ENCODE measurements around the gene SLX1A.
"Not testable (repeated sequence)": the region's sequence is repeated elsewhere in the genome, so short reads cannot be mapped to it uniquely, and the experiment has no call there.

Gene SLX1A

DNA sequence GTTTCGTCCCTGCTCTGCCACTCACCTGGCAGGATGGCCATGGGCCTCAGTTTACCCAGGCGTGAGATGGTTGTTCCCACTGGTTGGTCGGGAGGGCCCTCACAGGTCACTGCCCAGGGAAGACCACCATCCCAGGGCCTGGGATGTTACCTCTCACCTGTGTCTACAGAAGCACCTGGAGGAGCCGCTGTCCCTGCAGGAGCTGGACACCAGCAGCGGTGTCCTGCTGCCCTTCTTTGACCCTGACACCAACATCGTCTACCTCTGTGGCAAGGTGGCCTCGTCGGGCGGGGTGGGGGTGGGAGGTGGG, 6.2 kb upstream of the SLX1A start:
- DNase-seq (ENCODE audit: low spot score): no peak
- POLR2A ChIA-PET (ENCODE audit: low non-redundant PET): no interaction called here
- TF ChIP-seq, protein P1, sequence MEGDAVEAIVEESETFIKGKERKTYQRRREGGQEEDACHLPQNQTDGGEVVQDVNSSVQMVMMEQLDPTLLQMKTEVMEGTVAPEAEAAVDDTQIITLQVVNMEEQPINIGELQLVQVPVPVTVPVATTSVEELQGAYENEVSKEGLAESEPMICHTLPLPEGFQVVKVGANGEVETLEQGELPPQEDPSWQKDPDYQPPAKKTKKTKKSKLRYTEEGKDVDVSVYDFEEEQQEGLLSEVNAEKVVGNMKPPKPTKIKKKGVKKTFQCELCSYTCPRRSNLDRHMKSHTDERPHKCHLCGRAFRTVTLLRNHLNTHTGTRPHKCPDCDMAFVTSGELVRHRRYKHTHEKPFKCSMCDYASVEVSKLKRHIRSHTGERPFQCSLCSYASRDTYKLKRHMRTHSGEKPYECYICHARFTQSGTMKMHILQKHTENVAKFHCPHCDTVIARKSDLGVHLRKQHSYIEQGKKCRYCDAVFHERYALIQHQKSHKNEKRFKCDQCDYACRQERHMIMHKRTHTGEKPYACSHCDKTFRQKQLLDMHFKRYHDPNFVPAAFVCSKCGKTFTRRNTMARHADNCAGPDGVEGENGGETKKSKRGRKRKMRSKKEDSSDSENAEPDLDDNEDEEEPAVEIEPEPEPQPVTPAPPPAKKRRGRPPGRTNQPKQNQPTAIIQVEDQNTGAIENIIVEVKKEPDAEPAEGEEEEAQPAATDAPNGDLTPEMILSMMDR (conservative IDR thresholded peaks at IDR 0.05; ENCODE audit: low read depth): peak; percentile 31; the same call in 1 of the 2 replicates
- no peak overlapping the region for H3K27ac ChIP-seq
- CTCF ChIA-PET: interaction anchor here (0.6 kb wide), 1 partner anchor 155 kb away, joined by 4 read pairs; no protein-coding TSS in a partner anchor

DNA sequence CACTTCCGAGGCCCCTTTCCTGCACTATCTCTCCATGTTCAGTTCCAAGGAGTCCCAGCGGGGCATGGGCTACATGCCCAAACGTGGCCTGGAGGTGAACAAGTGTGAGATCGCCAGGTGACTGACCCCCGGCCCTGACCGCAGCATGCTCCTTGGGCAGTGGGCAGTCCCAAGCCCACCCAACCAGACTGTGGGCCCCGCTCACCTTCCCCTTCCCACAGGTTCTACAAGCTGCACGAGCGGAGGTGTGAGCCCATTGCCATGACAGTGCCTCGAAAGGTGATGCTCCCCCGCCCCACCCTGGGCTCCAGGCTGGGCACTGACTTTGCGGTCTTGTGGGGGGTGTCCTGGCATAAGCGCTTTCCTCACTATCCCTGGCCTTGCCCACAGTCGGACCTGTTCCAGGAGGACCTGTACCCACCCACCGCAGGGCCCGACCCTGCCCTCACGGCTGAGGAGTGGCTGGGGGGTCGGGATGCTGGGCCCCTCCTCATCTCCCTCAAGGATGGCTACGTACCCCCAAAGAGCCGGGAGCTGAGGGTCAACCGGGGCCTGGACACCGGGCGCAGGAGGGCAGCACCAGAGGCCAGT, 5.6 kb upstream of the SLX1A start:
- ChIA-PET POLR2A (ENCODE audit: low non-redundant PET) (no interaction called here), CTCF (no interaction called here)
- TF ChIP-seq, protein P1 (conservative IDR thresholded peaks at IDR 0.05; ENCODE audit: low read depth): no peak
- DNase-seq (ENCODE audit: low spot score): no peak
- H3K27ac ChIP-seq: peak overlapping the region; percentile 31; the same call in 1 of the 2 replicates

DNA sequence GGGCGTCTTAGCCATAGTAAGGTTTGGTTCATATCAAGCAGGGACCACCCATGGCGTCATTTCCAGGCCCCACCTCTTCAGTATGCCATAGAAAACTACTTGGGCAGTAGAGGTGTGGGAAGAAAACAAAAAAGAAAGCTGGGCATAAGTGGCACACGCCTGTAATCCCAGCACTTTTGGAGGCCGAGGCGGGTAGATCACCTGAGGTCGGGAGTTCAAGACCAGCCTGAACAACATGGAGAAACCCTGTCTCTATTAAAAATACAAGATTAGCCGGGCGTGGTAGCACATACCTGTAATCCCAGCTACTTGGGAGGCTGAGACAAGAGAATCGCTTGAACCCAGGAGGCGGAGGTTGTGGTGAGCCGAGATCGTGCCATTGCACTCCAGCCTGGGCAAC, 2.5 kb upstream of the SLX1A start:
- H3K27ac ChIP-seq; POLR2A ChIA-PET (ENCODE audit: low non-redundant PET); DNase-seq (ENCODE audit: low spot score); CTCF ChIA-PET: not testable (repeated sequence)

DNA sequence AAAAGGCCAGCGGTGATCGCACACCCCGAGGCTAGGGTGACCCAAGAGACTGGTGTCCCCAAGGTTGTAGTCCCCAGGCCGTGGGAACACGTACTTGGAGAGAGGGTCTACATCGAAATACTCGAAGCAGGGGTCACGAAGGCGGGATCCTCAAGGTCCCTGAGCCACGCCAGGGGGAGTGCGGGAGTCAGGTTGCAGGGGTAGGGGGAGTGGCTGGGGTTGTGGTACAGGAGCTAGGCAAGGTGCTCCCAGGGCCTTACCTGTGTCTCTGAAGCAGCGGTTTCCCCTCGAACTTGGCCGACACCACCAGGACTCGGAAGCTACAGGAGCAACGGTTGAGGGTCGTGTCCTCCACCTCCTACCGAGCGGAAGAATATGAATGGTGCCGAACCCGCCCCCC, 577 bp upstream of the SLX1A start:
- CTCF ChIA-PET; DNase-seq (ENCODE audit: low spot score); H3K27ac ChIP-seq; POLR2A ChIA-PET (ENCODE audit: low non-redundant PET): not testable (repeated sequence)

DNA sequence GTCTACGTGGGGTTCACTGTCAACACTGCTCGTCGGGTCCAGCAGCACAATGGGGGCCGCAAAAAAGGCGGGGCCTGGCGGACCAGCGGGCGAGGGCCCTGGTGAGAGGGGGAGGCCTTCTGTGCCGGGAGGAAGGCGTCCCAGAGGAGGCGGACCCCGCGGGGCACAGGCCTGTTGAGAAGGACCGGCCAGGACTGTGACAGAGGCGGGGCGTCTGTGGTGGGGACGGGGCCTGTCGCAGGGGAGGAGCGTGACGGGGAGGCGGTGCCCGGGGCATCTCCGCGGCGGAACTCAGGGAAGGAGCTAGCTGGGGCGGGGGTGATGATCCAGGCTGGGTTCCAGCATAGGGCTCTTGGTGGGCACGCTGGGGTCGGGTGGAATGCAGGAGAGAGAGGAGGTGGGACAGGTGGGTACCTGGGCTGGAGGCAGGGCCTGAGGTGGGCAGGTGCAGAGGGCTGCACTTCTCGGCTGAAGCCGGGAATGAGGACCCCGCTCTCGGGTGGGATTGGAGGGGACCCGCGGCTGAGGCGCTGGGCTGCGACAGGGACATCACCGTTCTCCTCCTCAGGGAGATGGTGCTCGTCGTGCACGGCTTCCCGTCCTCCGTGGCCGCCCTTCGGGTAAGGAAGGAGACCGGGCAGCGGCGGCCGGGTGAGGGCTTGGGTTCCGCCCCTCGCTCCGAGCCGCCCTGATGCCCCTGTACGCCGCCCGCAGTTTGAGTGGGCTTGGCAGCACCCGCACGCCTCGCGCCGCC, 674 bp downstream of the SLX1A start:
- H3K27ac ChIP-seq; DNase-seq (ENCODE audit: low spot score); POLR2A ChIA-PET (ENCODE audit: low non-redundant PET); CTCF ChIA-PET: not testable (repeated sequence)

DNA sequence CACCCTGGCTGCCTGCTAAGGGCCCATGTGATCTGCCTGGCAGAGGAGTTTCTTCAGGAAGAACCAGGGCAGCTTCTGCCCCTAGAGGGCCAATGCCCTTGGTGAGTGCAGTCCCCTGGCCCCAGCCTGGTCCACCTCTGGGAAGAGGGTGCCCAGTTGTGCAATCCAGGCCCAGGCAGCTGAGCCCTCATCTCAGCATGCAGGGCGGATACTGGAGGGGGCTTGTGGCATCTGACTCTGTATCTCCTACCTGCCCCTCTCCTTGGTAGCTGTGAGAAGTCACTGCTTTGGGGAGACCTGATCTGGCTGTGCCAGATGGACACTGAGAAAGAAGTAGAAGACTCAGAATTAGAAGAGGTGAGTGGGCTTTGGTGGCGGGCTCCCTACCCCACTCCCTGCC, 3.3 kb downstream of the SLX1A start:
- POLR2A ChIA-PET (ENCODE audit: low non-redundant PET); CTCF ChIA-PET; H3K27ac ChIP-seq; DNase-seq (ENCODE audit: low spot score): not testable (repeated sequence)

DNA sequence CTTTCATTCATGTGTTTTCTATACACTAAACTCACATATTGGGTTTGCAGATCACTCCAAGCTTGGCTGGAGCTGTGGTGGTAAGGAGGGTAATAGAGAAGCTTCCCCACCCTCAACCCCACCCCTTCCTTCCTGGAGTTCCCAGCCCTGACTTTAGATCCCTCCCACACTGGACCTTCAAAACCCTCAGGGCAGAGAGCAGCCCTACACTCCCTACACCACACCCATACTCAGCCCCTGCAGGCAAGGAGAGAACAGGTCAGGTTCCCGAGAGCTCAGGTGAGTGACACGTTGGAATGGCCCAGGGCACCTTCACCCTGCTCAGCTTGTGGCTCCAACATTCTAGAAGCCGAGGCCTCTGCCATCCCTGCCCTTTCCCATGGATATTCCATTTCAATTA, 5.4 kb downstream of the SLX1A start, which contains the start of gene SULT1A3:
Gene SULT1A3 (plus strand): TSS at position 207 of the 400 bp plus-strand sequence. CDS start 1,474 bp downstream, outside the sequence.
- CTCF ChIA-PET; POLR2A ChIA-PET (ENCODE audit: low non-redundant PET); DNase-seq (ENCODE audit: low spot score); H3K27ac ChIP-seq: not testable (repeated sequence)

DNA sequence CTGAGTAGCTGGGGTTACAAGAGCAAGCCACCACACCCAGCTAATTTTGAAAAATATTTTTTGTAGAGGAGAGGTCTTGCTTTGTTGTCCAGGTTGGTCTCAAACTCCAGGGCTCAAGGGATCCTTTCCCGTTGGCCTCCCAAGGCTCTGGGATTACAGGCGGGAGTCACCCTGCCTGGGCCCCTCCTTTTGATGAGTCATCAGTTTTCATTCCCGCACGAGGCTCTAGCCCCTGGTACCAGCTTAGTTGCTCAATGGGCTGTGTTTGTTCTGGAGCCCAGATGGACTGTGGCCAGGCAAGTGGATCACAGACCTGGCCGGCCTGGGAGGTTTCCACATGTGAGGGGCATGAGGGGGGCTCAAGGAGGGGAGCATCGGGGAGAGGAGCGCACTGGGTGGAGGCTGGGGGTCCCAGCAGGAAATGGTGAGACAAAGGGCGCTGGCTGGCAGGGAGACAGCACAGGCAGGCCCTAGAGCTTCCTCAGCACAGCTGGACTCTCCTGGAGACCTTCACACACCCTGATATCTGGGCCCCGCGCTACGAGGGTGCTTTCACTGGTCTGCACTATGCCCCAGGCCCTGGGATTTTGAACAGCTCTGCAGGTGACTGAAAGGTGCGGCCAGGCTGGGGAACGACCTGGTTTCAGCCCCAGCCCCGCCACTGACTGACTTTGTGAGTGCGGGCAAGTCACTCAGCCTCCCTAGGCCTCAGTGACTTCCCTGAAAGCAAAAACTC, 6.1 kb downstream of the SLX1A start:
- POLR2A ChIA-PET (ENCODE audit: low non-redundant PET); CTCF ChIA-PET; DNase-seq (ENCODE audit: low spot score); H3K27ac ChIP-seq: not testable (repeated sequence)

DNA sequence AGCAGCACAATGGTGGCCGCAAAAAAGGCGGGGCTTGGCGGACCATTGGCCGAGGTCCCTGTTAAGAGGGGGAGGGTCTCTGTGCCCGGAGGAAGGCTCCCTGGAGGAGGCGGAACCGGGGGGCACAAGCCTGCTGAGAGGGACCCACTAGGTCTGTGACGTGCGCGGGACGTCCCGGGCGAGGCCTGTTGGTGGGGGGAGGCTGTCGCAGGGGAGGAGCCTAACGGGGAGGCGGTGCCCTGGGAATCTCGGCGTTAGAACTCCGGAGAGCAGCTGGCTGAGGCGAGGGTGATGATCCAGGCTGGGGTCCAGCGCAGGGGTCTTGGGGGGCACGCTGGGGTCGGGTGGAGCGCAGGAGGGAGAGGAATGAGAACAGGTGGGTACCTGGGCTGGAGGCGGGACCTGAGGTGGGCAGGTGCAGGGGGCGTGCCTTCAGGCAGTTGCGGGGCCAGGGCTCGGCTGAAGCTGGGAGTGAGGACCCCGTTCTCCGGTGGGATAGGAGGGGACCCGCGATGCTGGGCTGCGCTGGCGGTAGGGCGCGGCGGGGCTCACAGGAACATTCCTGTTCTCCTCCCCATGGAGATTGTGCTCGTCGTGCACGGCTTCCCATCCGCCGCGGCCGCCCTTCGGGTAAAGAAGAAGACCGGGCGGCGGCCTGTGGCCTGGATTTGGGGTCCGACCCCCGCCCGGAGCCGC, 12.0 kb downstream of the SLX1A start:
- CTCF ChIA-PET; H3K27ac ChIP-seq; DNase-seq (ENCODE audit: low spot score); POLR2A ChIA-PET (ENCODE audit: low non-redundant PET): not testable (repeated sequence)

DNA sequence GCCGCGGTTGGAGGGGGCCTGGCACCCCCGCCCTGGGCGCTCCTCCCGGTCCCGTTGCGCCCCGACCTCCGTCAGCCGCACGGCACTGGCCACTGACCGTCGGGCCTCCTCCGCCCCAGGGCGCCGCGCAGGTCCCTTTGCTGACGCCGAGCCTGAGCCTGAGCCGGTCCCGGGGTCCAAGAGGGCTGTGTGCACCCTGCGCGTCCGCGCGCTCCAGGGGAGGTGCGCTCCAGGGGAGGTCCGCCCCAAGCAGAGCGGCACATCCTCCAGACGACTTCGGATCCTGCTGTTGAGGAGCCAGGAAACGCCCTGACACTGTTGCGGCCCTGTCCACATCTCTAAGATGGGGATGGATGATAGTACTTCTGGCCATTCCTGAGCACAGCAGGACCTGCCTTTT, 12.6 kb downstream of the SLX1A start:
- H3K27ac ChIP-seq; CTCF ChIA-PET; POLR2A ChIA-PET (ENCODE audit: low non-redundant PET); DNase-seq (ENCODE audit: low spot score): not testable (repeated sequence)

DNA sequence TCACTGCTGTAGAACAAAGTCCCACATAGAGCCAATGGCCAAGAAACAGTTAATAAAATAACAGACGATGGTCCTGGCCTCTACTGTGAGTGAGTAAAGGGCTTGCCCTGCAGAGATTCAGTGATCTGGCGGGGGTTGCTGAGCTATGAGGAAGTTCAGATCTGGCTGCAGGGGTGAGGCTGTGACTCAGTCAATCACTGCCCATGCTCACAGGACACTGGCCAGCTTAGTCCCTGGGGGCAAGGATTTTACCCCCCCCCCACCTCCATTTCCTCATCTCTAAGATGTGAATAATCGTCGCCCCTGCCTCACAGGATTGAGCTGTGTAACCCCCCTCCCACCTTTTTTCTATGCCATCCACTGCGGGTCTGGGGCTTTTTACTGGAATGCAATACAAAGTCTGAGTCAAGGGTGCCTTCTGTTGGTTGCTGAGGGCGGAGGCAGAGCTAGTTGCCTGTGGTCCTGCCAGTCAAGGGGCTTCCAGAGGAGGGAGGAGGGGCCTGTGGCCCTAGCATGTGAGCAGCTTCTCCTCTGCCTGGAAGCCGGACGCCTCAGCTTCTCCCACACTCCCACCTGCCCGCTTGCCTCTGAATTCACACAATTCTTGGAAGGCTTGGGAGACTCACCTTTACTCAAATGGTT, 13.5 kb downstream of the SLX1A start:
- POLR2A ChIA-PET (ENCODE audit: low non-redundant PET); CTCF ChIA-PET; DNase-seq (ENCODE audit: low spot score); H3K27ac ChIP-seq: not testable (repeated sequence)

DNA sequence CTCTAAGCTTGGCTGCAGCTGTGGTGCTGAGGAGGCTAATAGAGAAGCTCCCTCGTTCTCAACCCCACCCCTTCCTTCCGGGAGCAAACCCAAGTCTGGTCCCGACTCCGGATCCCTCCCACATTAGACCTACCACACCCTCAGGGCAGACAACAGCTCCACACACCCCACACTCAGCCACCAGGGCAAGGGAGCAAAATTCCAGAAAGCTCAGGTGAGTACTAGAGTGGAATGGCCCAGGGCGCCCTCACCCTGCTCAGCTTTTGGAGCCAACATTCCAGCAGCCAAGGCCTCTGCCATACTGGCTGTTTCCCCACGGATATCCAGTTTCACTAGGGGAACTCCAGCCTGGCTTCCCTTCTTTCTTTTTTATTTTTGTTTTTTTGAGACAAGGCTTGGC, 15.4 kb downstream of the SLX1A start:
- H3K27ac ChIP-seq; CTCF ChIA-PET; DNase-seq (ENCODE audit: low spot score); POLR2A ChIA-PET (ENCODE audit: low non-redundant PET): not testable (repeated sequence)

DNA sequence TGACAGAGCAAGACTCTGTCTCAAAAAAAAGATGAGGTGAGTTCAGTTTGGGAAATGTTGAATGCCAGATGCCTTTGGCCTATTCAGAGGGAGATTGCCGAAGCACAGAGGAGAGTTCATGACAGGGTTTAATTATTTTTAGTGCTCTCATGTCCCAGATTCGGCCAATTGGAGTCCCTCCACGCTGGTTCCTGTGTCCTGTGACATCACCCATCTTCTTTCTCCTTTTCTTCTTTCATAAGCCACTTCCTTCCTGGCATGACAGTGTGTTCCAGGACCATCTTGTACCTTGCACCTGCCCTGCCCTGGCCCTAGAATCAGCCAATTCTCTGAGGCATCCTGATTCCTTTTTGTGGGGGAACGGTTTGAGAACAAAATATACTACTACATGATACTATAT, 17.7 kb downstream of the SLX1A start:
- DNase-seq (ENCODE audit: low spot score); H3K27ac ChIP-seq; CTCF ChIA-PET; POLR2A ChIA-PET (ENCODE audit: low non-redundant PET): not testable (repeated sequence)

DNA sequence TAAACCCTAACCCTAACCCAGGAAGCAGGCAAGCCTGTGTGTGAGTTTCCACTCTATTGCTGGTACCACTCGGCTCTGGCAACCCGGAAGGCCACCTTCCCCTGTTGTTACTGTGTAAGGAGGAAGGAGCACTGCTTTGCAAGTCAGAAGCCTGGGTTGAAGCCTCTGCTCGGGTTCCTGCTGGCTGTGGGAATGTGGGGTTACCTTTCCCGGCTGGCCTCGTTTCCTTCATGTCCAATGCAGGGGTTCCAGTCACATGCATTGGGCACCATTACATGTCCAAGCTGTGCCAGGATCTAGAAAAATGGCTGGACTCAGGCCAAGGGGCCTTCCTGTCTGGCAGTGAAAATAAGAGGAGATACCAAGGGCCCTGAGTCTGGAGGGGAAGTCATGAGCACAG, 23.4 kb downstream of the SLX1A start:
- DNase-seq (ENCODE audit: low spot score); POLR2A ChIA-PET (ENCODE audit: low non-redundant PET); CTCF ChIA-PET; H3K27ac ChIP-seq: not testable (repeated sequence)

Data from RWPE1 (cell line).